GM12865 (cell line): Measurements from ENCODE around the gene NXPH3.
A peak's percentile ranks its signal among the peaks of the same experiment; 100 is the strongest.

Source experiments
- DNase-seq: peaks from one replicate; pipeline ENCODE4 v3.0.0; 2010; ENCODE audit warnings: low read depth
- H3K4me3 ChIP-seq: 2 replicates; pipeline ENCODE4 v1.5.1; 2011; ENCODE audit warnings: mild to moderate bottlenecking, low read depth, low read length, control low read depth
- CTCF ChIP-seq: IDR thresholded peaks from 2 replicates; pipeline ENCODE4 v1.5.1; 2011; ENCODE audit warnings: low read length, control low read depth, low read depth, inconsistent platforms; ENCODE audit not compliant: insufficient read depth; ENCODE audit errors: missing control alignments

The NXPH3 gene

GRCh38 chr17:49555495-49556222, 20.0 kb upstream of the NXPH3 start:
- DNase-seq: no peak
- TF ChIP-seq CTCF: no peak
- no peak overlapping the region for H3K4me3 ChIP-seq

GRCh38 chr17:49556223-49556943, 19.3 kb upstream of the NXPH3 start:
- DNase-seq: peak; percentile 82
- H3K4me3 ChIP-seq: no peak overlapping the region
- TF ChIP-seq CTCF: peak; percentile 99

GRCh38 chr17:49557312-49558024, 18.2 kb upstream of the NXPH3 start:
- peak; percentile 63 for DNase-seq
- TF ChIP-seq CTCF: peak; percentile 63
- no peak overlapping the region for H3K4me3 ChIP-seq

GRCh38 chr17:49564638-49565037, 11.0 kb upstream of the NXPH3 start:
- H3K4me3 ChIP-seq: no peak overlapping the region
- no peak for TF ChIP-seq CTCF
- DNase-seq: no peak

- H3K4me3 ChIP-seq: no peak overlapping the region
- DNase-seq: no peak
- no peak for TF ChIP-seq CTCF
Measured at GRCh38 chr17:49565948-49566491, 9.7 kb upstream of the NXPH3 start.

- H3K4me3 ChIP-seq: no peak overlapping the region
- DNase-seq: no peak
- no peak for TF ChIP-seq CTCF
Measured at GRCh38 chr17:49566668-49567071, 9.0 kb upstream of the NXPH3 start.
